Neuron (in vitro differentiated cells): ENCODE data around the gene HIGD1C.

Experiments used
- H2AFZ ChIP-seq: one replicate; pipeline ENCODE4 v1.6.1; 2013; ENCODE audit warnings: low read depth, mild to moderate bottlenecking, inconsistent platforms, low read length, moderate library complexity
- H3K27me3 ChIP-seq: one replicate; pipeline ENCODE4 v1.6.1; 2013; ENCODE audit warnings: low read length; ENCODE audit not compliant: insufficient read depth
- H3K36me3 ChIP-seq: one replicate; pipeline ENCODE4 v1.6.1; 2013; ENCODE audit warnings: low read length; ENCODE audit not compliant: insufficient read depth
- H3K4me1 ChIP-seq: one replicate; pipeline ENCODE4 v1.6.1; 2013; ENCODE audit warnings: low read length; ENCODE audit not compliant: insufficient read depth
- H3K4me3 ChIP-seq: 2 replicates; pipeline ENCODE4 v1.5.1; 2013; ENCODE audit warnings: mild to moderate bottlenecking, low read length, moderate library complexity
- H3K9me3 ChIP-seq: one replicate; pipeline ENCODE4 v1.6.1; 2013; ENCODE audit warnings: low read length

HIGD1C gene

GRCh38 chr12:50980545-50980944 is 28.2 kb downstream of the HIGD1C start:
- H3K4me1 ChIP-seq: peaks cover 5% of the 10 kb centered on the region
- H3K9me3 ChIP-seq: no peaks in the 10 kb centered on the region
- no peaks in the 10 kb centered on the region for H3K27me3 ChIP-seq
- no peak overlapping the region for H3K4me3 ChIP-seq
- no peak overlapping the region for H2AFZ ChIP-seq
- peaks cover 2% of the 10 kb centered on the region for H3K36me3 ChIP-seq

DNA sequence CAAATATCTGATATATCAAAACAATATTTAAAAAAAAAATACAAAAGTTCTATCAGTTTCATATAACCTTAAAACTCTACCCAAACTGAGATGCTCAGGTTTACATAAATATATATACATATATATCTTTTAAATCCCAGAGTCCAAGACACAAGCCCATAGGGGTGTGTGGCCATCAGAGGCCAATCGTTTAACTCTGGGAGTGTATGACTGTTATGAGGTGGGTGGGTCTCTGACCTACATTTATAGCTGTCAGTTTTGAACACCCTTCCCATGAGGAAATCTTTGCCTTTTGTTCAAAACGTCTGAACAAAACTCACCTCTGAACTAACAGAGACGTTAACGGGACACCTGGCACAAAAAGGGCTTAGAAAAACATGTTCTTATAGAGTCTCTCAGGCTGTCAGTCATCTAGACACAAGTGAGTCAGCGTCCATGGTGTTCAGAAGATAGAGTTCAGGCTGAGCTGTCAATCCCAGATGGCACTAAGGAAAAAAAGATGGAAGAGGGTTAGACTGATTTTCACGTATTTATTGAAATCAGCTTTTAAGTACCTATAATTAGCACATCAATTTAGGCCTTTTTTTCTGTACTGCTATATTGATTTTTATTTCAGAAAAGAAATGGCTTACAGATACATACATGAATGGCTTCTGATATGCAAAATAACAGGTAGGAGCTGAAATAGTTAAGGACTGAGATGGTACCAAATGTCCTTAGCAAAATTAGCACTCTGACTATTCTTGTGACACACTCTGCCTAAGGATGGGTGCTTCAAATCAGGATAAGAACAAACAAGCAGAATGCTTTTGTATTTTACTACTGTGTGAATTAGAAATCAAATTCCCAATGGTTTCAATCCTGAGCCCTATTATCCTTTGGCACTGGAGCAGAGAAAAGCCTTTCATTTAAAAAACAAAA is 29.2 kb downstream of the HIGD1C start:
- Histone ChIP-seq H3K9me3 (no peaks in the 10 kb centered on the region), H3K4me3 (no peak overlapping the region), H3K36me3 (peaks cover 6% of the 10 kb centered on the region), H3K27me3 (no peaks in the 10 kb centered on the region), H2AFZ (no peak overlapping the region), H3K4me1 (peaks cover 5% of the 10 kb centered on the region)

DNA sequence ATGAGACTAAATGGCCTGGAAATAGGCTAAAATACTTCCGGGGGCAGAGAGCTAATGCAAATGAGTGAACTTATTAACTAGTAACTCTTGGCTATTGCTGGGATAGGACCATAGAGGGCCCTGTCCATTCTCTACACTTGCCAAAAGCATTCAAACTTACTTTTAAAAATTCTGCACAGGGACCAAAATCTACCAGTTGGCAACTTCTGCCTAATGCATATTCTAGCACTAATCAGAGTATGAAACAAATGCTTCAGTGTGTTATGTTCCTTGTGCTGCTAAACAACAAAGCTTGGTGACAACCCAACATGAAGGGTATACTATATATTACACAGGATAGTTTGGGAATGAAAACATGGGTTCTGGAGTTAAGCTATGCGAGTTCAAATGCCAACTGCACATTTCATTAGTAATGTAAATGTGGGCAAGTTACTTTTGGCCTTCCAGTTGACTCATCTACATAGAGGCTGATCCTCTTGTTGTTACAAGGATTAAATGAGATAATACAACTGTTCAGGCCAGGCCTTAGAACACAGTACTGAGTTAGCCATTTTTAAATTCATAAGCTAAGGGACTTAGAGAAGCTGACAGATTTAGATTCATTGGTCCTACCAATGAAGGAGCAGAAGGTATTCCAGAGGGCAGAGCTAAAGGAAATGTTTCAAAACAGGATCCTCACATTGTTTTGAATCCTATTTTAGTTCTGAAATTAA is 32.4 kb downstream of the HIGD1C start:
- no peaks in the 10 kb centered on the region for H3K9me3 ChIP-seq
- H3K27me3 ChIP-seq: no peaks in the 10 kb centered on the region
- H3K4me1 ChIP-seq: peaks cover 5% of the 10 kb centered on the region
- H2AFZ ChIP-seq: no peak overlapping the region
- peaks cover 19% of the 10 kb centered on the region for H3K36me3 ChIP-seq
- no peak overlapping the region for H3K4me3 ChIP-seq

GRCh38 chr12:50985322-50985721 is 33.0 kb downstream of the HIGD1C start:
- no peak overlapping the region for H3K4me3 ChIP-seq
- peaks cover 5% of the 10 kb centered on the region for H3K4me1 ChIP-seq

GRCh38 chr12:50986966-50987737 is 34.8 kb downstream of the HIGD1C start:
- Histone ChIP-seq H3K9me3 (no peaks in the 10 kb centered on the region), H3K4me3 (no peak overlapping the region), H2AFZ (no peak overlapping the region), H3K4me1 (no peaks in the 10 kb centered on the region), H3K36me3 (peaks cover 41% of the 10 kb centered on the region), H3K27me3 (no peaks in the 10 kb centered on the region)

More at GRCh38 chr12:50985322-50985721, 33.0 kb downstream of the HIGD1C start:
- Histone ChIP-seq H2AFZ (no peak overlapping the region), H3K36me3 (peaks cover 23% of the 10 kb centered on the region), H3K9me3 (no peaks in the 10 kb centered on the region), H3K27me3 (no peaks in the 10 kb centered on the region)

DNA sequence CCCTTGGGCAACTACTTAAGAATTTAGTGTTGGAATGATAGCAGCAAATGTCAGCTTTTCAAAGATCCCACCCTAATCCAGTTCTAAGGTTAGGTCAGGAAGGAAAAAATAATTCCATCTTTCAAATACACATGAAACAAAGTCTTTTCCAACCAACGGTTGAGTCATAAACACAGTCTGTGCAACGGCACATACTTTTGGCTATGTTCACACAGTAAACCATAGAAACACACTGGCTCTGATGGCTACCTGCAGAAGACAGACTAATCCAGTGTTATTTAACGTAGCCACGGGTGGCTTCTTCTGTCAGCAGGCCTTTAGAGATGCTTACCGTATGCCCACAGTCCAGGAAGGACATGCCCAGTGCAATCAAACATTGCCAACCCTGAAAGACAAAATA is 35.7 kb downstream of the HIGD1C start:
- H3K27me3 ChIP-seq: no peaks in the 10 kb centered on the region
- peaks cover 47% of the 10 kb centered on the region for H3K36me3 ChIP-seq
- no peaks in the 10 kb centered on the region for H3K4me1 ChIP-seq
- H3K4me3 ChIP-seq: no peak overlapping the region
- H2AFZ ChIP-seq: no peak overlapping the region
- H3K9me3 ChIP-seq: no peaks in the 10 kb centered on the region

DNA sequence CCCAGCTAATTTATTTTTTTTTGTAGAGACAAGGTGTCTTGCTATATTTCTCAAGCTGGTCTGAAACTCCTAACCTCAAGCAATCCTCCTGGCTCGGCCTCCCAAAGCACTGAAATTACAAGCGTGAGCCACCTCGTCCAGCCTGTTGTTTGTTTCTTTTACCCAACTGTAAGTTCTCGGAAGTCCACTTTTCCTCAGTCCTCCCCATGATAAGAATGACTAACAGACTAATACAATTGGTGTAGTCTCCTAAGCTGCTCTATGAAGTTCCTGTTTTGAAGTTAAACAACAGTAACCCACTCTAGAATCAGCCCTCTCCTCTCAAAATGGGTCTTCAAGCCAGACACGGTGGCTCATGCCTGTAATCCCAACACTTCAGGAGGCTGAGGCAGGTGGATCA is 36.5 kb downstream of the HIGD1C start:
- Histone ChIP-seq H3K36me3 (peaks cover 51% of the 10 kb centered on the region), H3K4me3 (no peak overlapping the region), H3K27me3 (no peaks in the 10 kb centered on the region), H3K9me3 (no peaks in the 10 kb centered on the region), H3K4me1 (no peaks in the 10 kb centered on the region), H2AFZ (no peak overlapping the region)

- no peaks in the 10 kb centered on the region for H3K4me1 ChIP-seq
- H3K36me3 ChIP-seq: peaks cover 58% of the 10 kb centered on the region
- H3K27me3 ChIP-seq: no peaks in the 10 kb centered on the region
- no peak overlapping the region for H3K4me3 ChIP-seq
- no peaks in the 10 kb centered on the region for H3K9me3 ChIP-seq
- H2AFZ ChIP-seq: no peak overlapping the region
Measured at GRCh38 chr12:50990147-50990727, 37.9 kb downstream of the HIGD1C start.

- no peaks in the 10 kb centered on the region for H3K27me3 ChIP-seq
- no peaks in the 10 kb centered on the region for H3K4me1 ChIP-seq
- peaks cover 64% of the 10 kb centered on the region for H3K36me3 ChIP-seq
- no peaks in the 10 kb centered on the region for H3K9me3 ChIP-seq
- no peak overlapping the region for H2AFZ ChIP-seq
- no peak overlapping the region for H3K4me3 ChIP-seq
Measured at GRCh38 chr12:50990791-50991190, 38.4 kb downstream of the HIGD1C start.

- Histone ChIP-seq H2AFZ (no peak overlapping the region), H3K9me3 (no peaks in the 10 kb centered on the region), H3K36me3 (peaks cover 65% of the 10 kb centered on the region), H3K4me1 (no peaks in the 10 kb centered on the region), H3K27me3 (no peaks in the 10 kb centered on the region), H3K4me3 (no peak overlapping the region)
Measured at GRCh38 chr12:50991291-50991690, 38.9 kb downstream of the HIGD1C start.

DNA sequence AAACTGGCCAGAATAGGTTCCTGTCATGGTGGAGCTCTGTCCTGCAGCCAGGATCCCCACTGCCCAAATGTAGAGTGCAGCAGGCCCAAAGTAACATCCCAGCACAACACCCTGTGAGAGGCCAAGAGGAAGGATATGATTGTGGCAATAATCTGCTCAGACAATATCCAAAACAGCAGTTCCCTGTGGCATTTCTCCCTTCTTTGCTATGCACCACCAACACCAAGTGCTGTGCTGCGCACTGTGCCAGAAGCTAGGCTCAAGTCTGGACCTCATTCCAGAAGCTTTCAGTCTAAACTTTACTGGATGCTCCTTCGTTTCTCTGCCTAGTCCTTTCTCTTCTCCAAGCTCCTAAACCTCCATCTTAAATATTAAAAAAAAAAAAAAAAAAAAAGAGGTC is 40.5 kb downstream of the HIGD1C start:
- no peak overlapping the region for H3K4me3 ChIP-seq
- no peaks in the 10 kb centered on the region for H3K9me3 ChIP-seq
- H3K4me1 ChIP-seq: no peaks in the 10 kb centered on the region
- H3K36me3 ChIP-seq: peaks cover 71% of the 10 kb centered on the region
- H3K27me3 ChIP-seq: no peaks in the 10 kb centered on the region
- H2AFZ ChIP-seq: no peak overlapping the region

GRCh38 chr12:50999093-50999492 is 46.7 kb downstream of the HIGD1C start:
- H3K36me3 ChIP-seq: peaks cover 51% of the 10 kb centered on the region
- H2AFZ ChIP-seq: no peak overlapping the region
- H3K27me3 ChIP-seq: no peaks in the 10 kb centered on the region
- H3K4me1 ChIP-seq: no peaks in the 10 kb centered on the region
- H3K4me3 ChIP-seq: no peak overlapping the region
- no peaks in the 10 kb centered on the region for H3K9me3 ChIP-seq
